Activated CD4-positive, CD25-positive, alpha-beta regulatory T cell (primary cell): ENCODE data around the gene CHCHD4.
"Not testable (repeated sequence)": the region's sequence is repeated elsewhere in the genome, so short reads cannot be mapped to it uniquely, and the experiment has no call there.

ENCODE experiments used
- DNase-seq, 4 experiments: peaks; one replicate each; lab custom pipeline; 2025; lab: John Stamatoyannopoulos, UW

The CHCHD4 gene

DNA sequence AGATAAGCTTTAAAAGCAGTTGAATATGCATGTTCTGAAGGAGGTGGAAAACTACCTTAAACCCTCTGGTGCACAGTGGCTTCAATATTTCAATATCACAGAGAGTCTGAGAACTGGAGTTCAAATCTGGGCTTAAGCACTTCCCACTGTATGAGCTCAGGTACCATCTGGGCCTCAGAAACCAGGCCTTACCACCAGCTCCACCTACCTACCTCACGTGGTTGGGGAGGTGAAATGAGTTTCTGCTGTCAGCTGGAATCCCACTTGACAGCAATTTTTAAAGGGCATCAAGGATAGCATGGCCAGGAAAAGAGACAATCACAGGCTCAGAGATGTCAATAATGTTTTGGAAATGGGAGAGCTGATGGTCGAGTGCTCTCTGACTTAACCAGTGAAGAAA is 5.0 kb downstream of the CHCHD4 start:
- DNase-seq, result no peak

DNA sequence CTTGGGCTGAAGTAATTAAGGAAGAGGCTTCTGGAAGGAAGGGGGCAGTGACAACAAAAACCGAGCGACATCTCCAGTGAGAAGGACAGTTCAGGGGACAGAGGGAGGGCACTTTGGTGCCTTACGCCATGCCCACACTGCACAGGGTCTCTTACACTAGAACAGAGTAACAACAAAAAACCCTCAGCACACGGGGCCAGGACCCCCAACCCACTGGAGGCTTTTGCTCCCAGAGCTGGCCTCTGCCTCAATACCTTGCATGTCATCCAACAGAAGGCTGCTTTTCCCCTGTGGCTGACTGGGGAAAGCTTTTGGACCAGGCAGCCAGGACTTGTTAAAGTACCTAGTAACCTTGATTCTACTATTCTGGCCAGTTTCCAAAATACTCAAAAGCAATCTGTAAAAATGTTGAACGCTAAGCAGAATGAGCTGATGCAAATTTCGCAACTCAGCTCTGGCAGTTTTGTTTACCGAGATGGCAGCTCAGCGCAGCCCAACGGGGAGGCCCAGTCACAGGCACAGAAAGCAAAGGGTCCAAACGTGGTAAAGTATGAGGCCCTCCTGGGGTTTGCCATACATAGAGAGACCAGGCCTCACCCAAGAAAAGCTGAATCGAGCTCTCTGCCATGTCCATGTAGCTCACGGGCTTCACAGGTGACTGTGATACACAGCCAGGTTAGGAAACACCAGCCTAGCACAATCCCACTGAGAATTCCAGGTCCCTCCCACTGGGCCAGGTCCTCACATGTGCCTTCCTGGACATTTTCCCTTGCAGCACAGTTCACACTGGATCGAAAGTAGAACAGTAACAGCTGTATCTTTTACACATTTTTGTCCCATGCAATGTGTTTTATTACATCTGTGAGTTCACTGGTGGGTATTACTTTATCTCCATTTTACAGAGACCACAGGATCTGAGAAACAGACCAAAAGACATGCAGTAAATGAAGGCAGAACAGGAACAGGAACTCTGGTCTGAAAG is 6.0 kb downstream of the CHCHD4 start:
- no peak for DNase-seq

DNA sequence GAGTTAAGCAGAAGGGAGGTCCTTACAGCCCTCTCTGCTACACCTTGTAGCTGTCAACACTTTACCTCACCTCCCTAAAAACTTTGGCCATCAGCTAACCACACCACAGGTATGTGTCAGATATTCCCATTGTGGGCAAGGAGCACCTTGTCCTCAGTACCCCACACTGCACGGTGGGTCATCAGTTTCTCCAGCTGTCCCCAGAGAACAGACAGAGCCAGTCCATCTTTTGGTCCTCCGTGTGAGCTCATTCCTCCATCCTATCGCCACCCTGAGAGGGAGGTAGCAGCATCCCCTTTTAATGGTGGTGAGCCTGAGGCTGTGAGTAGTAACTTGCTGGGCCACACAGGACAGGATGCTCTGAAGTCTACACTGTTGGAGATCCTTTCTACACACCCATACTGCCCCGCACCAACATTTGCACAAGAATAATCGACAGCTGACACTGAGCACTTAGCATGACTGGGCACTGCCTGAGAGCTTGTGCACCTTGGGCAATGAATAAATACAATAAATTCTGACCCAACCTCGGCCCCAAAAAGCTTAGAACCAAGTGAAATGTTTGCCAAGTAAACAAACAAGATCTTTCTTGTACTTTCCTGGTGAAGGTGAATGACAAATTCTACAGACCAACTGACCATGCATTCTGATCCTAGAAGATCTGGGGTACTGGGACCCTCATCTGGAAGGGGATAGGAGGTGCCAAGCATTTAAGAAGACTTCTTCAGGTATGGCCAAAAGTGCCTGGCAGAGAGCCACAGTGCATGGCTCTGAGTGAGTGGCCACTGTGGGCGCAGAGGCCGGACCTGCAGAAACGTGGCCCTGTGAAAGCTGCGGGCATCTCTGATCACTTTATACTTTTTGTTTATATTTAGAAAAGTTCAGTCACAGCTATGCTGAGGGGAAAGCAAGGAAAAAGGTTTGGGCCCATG is 6.9 kb downstream of the CHCHD4 start:
- no peak for DNase-seq

DNA sequence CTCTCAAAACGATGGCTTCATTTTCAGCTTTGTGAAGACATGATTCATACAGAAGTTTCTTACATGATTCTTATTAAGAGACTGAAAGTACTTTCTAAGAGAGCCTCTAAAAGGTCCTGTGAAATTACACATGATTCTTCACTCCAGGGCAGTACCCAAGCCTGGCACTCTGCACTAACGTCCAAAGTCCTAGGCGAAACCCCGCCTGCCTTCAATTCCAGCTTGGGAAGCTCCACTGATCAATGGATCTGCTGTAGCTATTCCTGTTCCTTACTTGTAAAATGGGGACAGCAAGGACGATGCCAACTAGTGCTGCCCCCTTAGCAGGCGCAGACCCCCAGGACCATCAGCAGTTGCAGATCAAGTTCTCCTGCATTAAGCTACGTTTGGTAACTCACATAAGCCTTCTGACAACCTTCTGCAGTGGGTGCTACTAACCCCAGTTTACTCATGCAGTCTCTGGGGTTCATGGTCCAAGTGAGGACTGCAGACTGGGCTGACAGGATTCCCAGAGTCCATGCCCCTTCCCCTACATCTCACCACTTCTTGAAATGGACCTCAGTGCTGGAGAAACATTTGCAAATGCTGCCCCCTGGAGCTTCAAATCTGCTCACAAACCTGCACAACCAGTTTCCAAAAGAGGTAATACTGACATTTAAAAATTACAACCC is 10.6 kb downstream of the CHCHD4 start:
- DNase-seq, result no peak

DNA sequence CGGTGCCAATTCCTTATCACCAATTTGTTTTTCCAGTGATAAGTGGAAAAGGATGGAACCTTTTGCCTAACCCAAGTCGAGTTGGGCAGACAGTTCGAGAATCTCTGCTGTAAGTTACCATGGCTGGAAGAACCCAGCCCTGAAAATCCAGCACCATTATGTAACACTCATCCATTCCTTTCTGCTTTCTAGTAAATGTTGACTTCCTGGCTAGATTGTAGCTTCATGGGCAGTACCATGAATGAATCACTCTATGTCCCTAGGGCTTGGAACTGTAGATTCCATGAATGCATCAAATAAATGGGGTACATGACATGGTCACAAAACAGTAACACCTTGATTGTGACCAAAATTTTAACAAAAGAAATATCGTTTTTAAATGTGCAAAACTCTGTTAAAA is 14.0 kb downstream of the CHCHD4 start:
- DNase-seq, result no peak

DNA sequence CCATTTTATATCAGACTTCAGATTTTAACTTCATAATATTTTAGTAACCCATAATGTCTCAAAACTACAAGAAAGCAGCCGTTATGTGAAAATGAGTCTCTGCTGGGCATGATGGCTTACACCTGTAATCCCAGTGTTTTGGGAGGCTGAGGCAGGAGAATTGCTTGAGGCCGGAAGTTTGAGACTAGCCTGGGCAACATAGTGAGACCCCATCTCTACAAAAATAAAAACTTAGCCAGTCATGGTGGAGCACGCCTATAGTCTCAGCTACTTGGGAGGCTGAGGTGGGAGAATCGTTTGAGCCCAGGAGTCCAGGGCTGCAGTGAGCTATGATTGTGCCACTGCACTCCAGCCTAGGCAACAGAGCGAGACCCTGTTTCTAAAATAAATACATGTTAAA is 14.8 kb downstream of the CHCHD4 start:
- DNase-seq, result not testable (repeated sequence)

DNA sequence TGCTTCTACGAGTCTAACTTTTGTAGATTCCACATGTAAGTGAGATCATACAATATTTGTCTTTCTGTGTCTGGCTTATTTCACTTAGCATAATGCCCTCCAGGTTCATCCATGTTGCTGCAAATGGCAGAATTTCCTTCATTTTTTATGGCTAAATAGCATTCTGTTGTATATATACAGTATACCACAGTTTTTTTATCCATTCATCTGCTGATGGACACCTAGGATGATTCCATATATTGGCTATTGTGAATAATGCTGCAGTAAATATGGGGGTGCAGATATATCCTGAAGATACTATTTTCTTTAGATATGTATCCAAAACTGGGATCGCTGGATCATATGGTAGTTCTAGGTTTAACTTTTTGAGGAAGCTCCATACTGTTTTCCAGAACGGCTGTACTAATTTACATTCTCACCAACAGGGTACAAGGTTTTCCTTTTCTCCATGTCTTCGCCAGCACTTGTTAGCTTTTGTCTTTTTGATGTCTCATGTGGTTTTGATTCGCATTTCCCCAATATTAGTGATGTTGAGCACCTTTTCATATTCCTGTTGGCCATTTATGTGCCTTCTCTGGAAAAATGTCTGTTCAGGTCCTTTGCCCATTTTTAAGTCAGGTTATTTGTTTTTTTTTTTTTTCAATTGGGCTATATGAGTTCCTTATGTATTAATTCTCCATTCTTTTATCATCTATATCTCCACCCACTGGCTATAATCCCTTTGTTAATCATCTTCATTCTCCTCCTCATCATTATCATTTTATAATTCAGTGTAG is 26.9 kb downstream of the CHCHD4 start:
- no peak for DNase-seq

DNA sequence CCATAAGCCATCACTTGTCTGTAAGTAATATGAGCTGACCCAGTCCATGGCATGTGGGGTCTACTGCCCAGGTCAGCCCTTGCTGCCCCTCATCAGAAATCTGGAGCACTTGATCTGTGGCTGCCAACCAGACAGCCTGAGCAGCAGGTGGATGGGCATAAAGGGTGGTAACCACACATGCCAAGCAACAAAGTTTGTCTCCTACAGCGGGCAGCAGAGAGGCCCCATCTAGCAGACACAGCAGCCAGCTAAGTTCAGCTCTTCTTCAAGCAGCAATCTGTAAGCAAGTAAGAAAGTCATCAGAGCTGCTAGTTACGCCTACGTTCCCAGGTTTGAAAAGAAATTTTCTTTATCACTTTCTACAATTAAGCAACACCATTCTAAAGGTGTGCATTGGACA is 27.9 kb downstream of the CHCHD4 start:
- DNase-seq, result no peak

DNA sequence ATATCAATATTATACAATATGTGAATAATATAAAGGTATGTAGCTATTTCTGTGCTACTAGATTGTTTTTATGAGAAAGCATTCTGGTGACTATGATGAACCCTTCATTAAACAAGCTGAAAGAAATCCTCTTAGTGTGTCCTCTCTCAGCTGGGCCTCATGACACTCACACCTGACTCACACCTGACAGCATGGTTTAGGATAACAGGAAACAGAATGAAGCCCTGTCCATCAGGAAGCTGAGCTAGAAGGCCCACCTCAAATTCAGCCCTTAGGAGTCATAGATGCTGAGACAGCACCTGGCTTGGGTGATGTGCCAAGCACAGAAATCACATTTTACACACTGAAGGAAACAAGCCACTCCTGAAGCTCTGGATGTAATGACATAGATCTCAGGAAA is 30.8 kb downstream of the CHCHD4 start:
- DNase-seq, result no peak

DNA sequence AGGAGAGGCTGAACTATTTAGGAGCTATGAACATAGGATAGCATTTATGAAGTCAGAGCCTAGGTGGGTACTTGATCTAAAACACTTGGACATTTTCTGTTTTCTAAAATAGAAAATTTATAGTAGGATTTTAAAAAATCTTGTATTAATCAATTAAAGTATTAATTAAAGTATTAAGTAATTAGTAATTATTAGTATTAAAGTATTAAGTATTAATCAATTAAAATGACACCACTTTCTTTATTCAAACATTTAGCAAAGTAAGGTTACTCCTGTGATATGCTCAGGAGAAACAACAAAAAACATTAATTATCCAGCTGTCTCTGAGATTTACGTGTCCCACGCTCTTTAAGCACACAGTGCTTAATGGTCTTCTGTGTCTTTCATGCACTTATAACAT is 32.2 kb downstream of the CHCHD4 start:
- no peak for DNase-seq

DNA sequence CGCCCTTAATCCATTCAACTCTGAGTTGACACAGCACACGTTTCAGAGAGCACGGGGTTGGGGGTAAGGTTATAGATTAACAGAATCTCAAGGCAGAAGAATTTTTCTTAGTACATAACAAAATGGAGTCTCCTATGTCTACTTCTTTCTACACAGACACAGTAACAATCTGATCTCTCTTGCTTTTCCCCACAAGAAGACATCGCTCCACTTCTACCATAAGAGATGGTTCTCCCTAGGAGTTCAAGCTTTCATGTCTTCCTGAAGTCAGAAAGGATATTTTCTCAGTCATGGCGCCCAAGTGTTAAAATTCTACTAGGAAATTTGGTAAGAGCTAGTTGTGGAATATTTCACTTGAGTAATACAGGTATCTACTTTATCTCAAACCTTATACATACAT is 32.7 kb downstream of the CHCHD4 start:
- DNase-seq, result not testable (repeated sequence)

DNA sequence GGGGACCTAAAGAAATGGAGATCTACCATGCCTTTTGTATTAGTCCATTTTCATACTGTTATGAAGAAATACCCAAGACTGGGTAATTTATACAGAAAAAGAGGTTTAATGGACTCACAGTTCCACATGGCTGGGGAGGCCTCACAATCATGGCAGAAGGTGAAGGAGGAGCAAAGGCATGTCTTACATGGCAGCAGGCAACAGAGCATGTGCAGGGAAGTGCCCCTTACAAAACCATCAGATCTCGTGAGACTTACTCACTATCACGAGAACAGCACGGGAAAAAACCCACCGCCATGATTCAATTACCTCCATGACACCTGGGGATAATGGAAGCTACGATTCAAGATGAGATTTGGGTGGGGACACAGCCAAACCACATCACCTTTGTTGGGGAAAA is 37.2 kb downstream of the CHCHD4 start:
- not testable (repeated sequence) for DNase-seq

DNA sequence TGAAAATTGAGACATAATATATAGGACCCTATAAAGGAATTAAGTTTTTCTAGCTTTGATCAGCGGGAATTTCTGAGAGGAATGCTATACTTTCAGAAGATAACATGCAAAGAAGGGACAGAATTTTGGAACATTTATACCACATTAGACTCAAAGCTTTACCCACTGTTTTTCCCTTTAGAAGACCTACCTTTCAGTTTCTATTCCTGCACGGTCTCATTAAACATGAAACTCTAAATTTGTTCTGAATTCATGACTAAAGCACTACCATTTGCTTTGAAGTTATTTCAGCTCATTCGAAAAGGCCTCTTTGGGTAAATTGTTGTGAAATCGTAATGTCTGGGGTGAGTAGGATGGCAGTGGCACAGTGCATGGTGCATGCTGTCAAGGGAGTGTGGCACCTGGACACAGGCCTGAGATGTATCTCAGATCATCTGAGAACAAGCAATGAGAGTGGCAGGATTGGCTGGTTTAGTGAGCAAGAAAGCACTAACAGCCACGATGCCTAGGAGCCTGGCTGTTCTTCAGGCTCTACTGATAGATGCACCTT is 42.5 kb downstream of the CHCHD4 start:
- DNase-seq, result no peak

DNA sequence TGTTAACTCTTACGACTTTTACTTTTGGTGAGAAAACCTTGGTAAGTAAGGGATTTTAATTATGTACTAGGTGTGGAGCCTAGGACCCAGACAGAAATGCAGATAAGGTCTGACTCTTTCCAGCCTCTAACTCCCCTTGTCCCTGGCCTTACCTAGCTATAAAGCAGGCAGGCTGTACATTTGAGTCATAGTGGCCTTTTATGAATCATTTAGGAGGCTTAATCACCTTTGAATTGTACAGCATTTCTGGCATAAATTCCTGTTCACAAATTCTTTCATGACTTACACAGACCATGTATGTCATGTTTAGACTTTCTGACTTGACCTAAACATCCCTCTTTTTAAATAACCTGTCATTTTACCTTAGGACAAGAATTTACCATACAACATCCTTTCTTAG is 47.4 kb downstream of the CHCHD4 start:
- no peak for DNase-seq

DNA sequence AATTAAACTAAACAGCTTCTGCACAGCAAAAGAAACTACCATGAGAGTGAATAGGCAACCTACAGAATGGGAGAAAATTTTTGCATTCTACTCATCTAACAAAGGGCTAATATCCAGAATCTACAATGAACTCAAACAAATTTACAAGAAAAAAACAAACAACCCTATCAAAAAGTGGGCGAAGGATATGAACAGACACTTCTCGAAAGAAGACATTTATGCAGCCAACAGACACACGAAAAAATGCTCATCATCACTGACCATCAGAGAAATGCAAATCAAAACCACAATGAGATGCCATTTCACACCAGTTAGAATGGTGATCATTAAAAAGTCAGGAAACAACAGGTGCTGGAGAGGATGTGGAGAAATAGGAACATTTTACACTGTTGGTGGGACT is 49.4 kb downstream of the CHCHD4 start:
- not testable (repeated sequence) for DNase-seq

DNA sequence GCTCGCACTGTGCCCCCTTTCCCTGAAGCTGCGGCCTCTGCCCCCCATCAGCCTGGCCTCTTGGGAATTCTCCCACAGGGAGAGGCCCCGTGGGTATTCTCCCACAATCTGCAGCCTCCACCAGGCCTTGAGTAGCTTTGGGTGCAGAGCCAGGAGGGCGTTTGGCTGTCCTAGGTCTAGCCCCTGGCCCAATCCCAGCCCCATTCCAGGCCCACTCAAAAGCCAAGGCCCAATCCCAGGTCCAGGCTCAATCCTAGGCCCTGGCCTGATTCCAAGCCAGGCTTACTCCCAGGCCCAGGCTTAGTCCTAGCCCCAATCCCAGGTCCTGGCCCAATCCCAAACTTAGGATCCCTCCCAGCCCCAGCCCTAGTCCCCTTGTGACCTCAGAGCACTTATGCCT is 59.8 kb downstream of the CHCHD4 start:
- no peak for DNase-seq

DNA sequence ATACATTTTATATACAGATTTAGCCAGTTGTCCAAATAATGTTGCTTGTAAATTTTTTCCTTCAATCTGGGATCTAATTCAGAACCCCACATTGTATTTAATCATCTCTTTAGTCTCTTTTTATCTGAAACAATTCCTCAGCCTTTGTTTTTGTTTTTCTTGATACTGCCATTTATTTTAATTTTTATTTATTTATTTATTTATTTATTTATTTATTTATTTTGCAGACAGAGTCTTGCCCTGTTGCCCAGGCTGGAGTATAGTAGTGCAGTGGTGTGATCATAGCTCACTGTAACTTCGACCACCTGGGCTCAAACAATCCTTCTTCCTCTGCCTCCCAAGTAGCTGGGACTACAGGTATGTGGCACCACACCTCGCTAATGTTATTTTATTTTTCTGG is 61.5 kb downstream of the CHCHD4 start:
- DNase-seq, result no peak
